IMR-90 (cell line): ENCODE results near the gene VAMP5. TPM values are rescaled to one million over a fixed set of nuclear protein-coding genes. Genes with fewer than 3 reads are reported as not detected.

Experiments
- ATAC-seq: fragments of 200-7000 bp; cut with Tn5 transposase; 2 replicates; pipeline ENCODE4 v1.9.1; 2020; ENCODE audit warnings: low read depth, mild to moderate bottlenecking, moderate library complexity
- BruUV-seq: library from RNA; stranded (reverse); fragments of 400-500 nt; replicated peaks from 2 replicates; lab custom pipeline; 2021; lab: Mats Ljungman, UMichigan
- CTCF ChIA-PET: fragments of 300-600 bp; formaldehyde crosslinking; extraction: SDS; loops from one replicate; lab custom pipeline; 2021; ENCODE audit warnings: antibody characterized with exemption; lab: Yijun Ruan, JAX
- POLR2A ChIA-PET: fragments of 300-600 bp; sonication (Branson Sonifier 250); formaldehyde crosslinking; loops from one replicate; lab custom pipeline; 2022; ENCODE audit warnings: antibody characterized with exemption; ENCODE audit not compliant: unreplicated experiment; lab: Charles Lee
- DNase-seq: peaks from one replicate; pipeline ENCODE4 v3.0.0; 2013
- H2AFZ ChIP-seq: replicated peaks from 2 replicates; pipeline ENCODE3; 2013; ENCODE audit warnings: low read length, mild to moderate bottlenecking; ENCODE audit not compliant: poor library complexity
- H2AK5ac ChIP-seq: 2 replicates; pipeline ENCODE4 v1.6.1; 2013; ENCODE audit warnings: low read depth, low read length, inconsistent platforms
- H2AK9ac ChIP-seq: replicated peaks from 2 replicates; pipeline ENCODE3; 2013; ENCODE audit warnings: mild to moderate bottlenecking, low read depth, low read length, moderate library complexity; ENCODE audit not compliant: poor library complexity
- H2BK120ac ChIP-seq: 2 replicates; pipeline ENCODE4 v1.6.1; 2013; ENCODE audit warnings: low read depth, low read length, inconsistent platforms
- H2BK15ac ChIP-seq: 3 replicates; pipeline ENCODE4 v1.6.1; 2013; ENCODE audit warnings: low read depth, low read length, inconsistent platforms
- H2BK20ac ChIP-seq: 2 replicates; pipeline ENCODE4 v1.6.1; 2013; ENCODE audit warnings: low read depth, mild to moderate bottlenecking, inconsistent platforms, low read length, moderate library complexity
- H2BK5ac ChIP-seq: 2 replicates; pipeline ENCODE4 v1.6.1; 2013; ENCODE audit warnings: mild to moderate bottlenecking, low read depth, low read length, inconsistent platforms; ENCODE audit not compliant: poor library complexity, severe bottlenecking
- H3K14ac ChIP-seq: replicated peaks from 2 replicates; pipeline ENCODE4 v1.6.1; 2013; ENCODE audit warnings: low read depth, low read length, inconsistent platforms
- H3K18ac ChIP-seq: 2 replicates; pipeline ENCODE4 v1.6.1; 2013; ENCODE audit warnings: low read depth, low read length, control low read depth
- H3K23ac ChIP-seq: 2 replicates; pipeline ENCODE4 v1.6.1; 2013; ENCODE audit warnings: low read depth, low read length, inconsistent platforms
- H3K27ac ChIP-seq: 2 replicates; pipeline ENCODE4 v1.5.1; 2013; ENCODE audit warnings: mild to moderate bottlenecking, control low read depth, low read length; ENCODE audit not compliant: insufficient read depth
- H3K27me3 ChIP-seq: 2 replicates; pipeline ENCODE4 v1.6.1; 2013; ENCODE audit warnings: low read length; ENCODE audit not compliant: control insufficient read depth, insufficient read depth
- H3K36me3 ChIP-seq: 2 replicates; pipeline ENCODE4 v1.6.1; 2013; ENCODE audit warnings: low read length, mixed read lengths; ENCODE audit not compliant: control insufficient read depth, insufficient read depth
- H3K4ac ChIP-seq: 2 replicates; pipeline ENCODE4 v1.6.1; 2013; ENCODE audit warnings: low read depth, low read length, inconsistent platforms
- H3K4me1 ChIP-seq: 2 replicates; pipeline ENCODE4 v1.6.1; 2013; ENCODE audit warnings: low read length, mixed read lengths; ENCODE audit not compliant: control insufficient read depth, insufficient read depth
- H3K4me2 ChIP-seq: 2 replicates; pipeline ENCODE4 v1.6.1; 2013; ENCODE audit warnings: low read depth, mild to moderate bottlenecking, control low read depth, low read length, moderate library complexity
- H3K4me3 ChIP-seq: 2 replicates; pipeline ENCODE4 v1.5.1; 2013; ENCODE audit warnings: low read depth, mild to moderate bottlenecking, control low read depth, low read length, moderate library complexity; ENCODE audit not compliant: insufficient read depth
- H3K56ac ChIP-seq: 2 replicates; pipeline ENCODE4 v1.6.1; 2013; ENCODE audit warnings: low read length, inconsistent platforms; ENCODE audit not compliant: insufficient read depth; ENCODE audit errors: extremely low read depth
- H3K79me1 ChIP-seq, 2 experiments: 2 replicates each; pipeline ENCODE4 v1.6.1; 2013; ENCODE audit warnings: low read length in 2 of 2, inconsistent platforms in 1 of 2, low read depth in 1 of 2
- H3K9ac ChIP-seq: 2 replicates; pipeline ENCODE4 v1.6.1; 2013; ENCODE audit warnings: low read depth, low read length, control low read depth
- H3K9me1 ChIP-seq: 2 replicates; pipeline ENCODE4 v1.6.1; 2013; ENCODE audit warnings: low read length, inconsistent platforms; ENCODE audit not compliant: insufficient read depth
- H3K9me3 ChIP-seq: 2 replicates; pipeline ENCODE4 v1.6.1; 2013; ENCODE audit warnings: low read length; ENCODE audit not compliant: control insufficient read depth, insufficient read depth
- H4K20me1 ChIP-seq: 2 replicates; pipeline ENCODE4 v1.6.1; 2013; ENCODE audit warnings: low read length, inconsistent platforms; ENCODE audit not compliant: insufficient read depth
- H4K5ac ChIP-seq: 2 replicates; pipeline ENCODE4 v1.6.1; 2013; ENCODE audit warnings: mild to moderate bottlenecking, low read depth, low read length, control low read depth
- H4K8ac ChIP-seq, 2 experiments: 2 replicates each; pipeline ENCODE4 v1.6.1; 2013; ENCODE audit warnings: low read depth in 2 of 2, low read length in 2 of 2, control low read depth in 1 of 2, inconsistent platforms in 1 of 2
- H4K91ac ChIP-seq: 2 replicates; pipeline ENCODE4 v1.6.1; 2013; ENCODE audit warnings: low read depth, low read length, inconsistent platforms; ENCODE audit not compliant: insufficient read depth
- BHLHE40 ChIP-seq: fragments of 150-350 bp; IDR thresholded peaks from 2 replicates; pipeline ENCODE4 v1.6.1; 2016; ENCODE audit warnings: mild to moderate bottlenecking, low read depth, low read length
- CEBPB ChIP-seq: IDR thresholded peaks from 2 replicates; pipeline ENCODE4 v1.6.1; 2012; ENCODE audit warnings: low read depth, low read length, improper control_type of control experiment
- CHD1 ChIP-seq: IDR thresholded peaks from 2 replicates; pipeline ENCODE4 v1.6.1; 2012; ENCODE audit warnings: low read depth, low read length, improper control_type of control experiment
- FOS ChIP-seq: fragments of 150-350 bp; IDR thresholded peaks from 2 replicates; pipeline ENCODE4 v1.6.1; 2016; ENCODE audit warnings: low read depth, low read length
- MAFK ChIP-seq: IDR thresholded peaks from 2 replicates; pipeline ENCODE4 v1.6.1; 2012; ENCODE audit warnings: low read depth, low read length, improper control_type of control experiment
- MAZ ChIP-seq: IDR thresholded peaks from 2 replicates; pipeline ENCODE4 v1.6.1; 2012; ENCODE audit warnings: low read depth, mild to moderate bottlenecking, low read length, improper control_type of control experiment, moderate library complexity, borderline replicate concordance
- MXI1 ChIP-seq: IDR thresholded peaks from 2 replicates; pipeline ENCODE4 v1.6.1; 2012; ENCODE audit warnings: low read depth, mild to moderate bottlenecking, low read length, moderate library complexity, borderline replicate concordance
- NFE2L2 ChIP-seq: fragments of 150-350 bp; IDR thresholded peaks from 2 replicates; pipeline ENCODE4 v1.6.1; 2016; ENCODE audit warnings: low read depth, mild to moderate bottlenecking, low read length
- POLR2A ChIP-seq: IDR thresholded peaks from 2 replicates; pipeline ENCODE4 v1.6.1; 2012; ENCODE audit warnings: mild to moderate bottlenecking, low read depth, low read length
- RAD21 ChIP-seq: IDR thresholded peaks from 2 replicates; pipeline ENCODE4 v1.6.1; 2012; ENCODE audit warnings: low read length, improper control_type of control experiment
- RCOR1 ChIP-seq: IDR thresholded peaks from 2 replicates; pipeline ENCODE4 v1.6.1; 2012; ENCODE audit warnings: mild to moderate bottlenecking, low read length, improper control_type of control experiment; ENCODE audit not compliant: insufficient replicate concordance
- RFX5 ChIP-seq: IDR thresholded peaks from 2 replicates; pipeline ENCODE4 v1.8.0; 2012; ENCODE audit warnings: low read depth, mild to moderate bottlenecking, low read length, moderate library complexity
- SMC3 ChIP-seq: fragments of 150-350 bp; IDR thresholded peaks from 2 replicates; pipeline ENCODE4 v1.6.1; 2016; ENCODE audit warnings: low read depth, mild to moderate bottlenecking, antibody characterized with exemption, low read length, moderate library complexity
- WGBS, 2 experiments: methylation state at CpG; one replicate each; pipeline versions ENCODE4 v1.1.5 to v1.1.7; 2013; ENCODE audit warnings: missing lambda C conversion rate in 2 of 2; ENCODE audit not compliant: insufficient read length in 1 of 2; ENCODE audit errors: extremely low coverage in 2 of 2; 5-methylcytosine and 5-hydroxymethylcytosine counted together
- dilution Hi-C: fragments of 300-500 bp; cut with HindIII; formaldehyde crosslinking; loops from one replicate; pipeline ENCODE4 v1.14.3; 2018; ENCODE audit warnings: low sequenced_read_pairs; ENCODE audit not compliant: unreplicated experiment
- in situ Hi-C: fragments of 300-500 bp; cut with MboI; formaldehyde crosslinking; loops from 3 replicates; pipeline ENCODE4 v1.14.3; 2019; ENCODE audit warnings: low sequenced_read_pairs, inconsistent platforms, mixed read lengths
- intact Hi-C: fragments of 100-400 bp; cut with micrococcal nuclease; formaldehyde crosslinking; loops from 2 replicates; pipeline ENCODE4 v1.10.0; 2022
- polyA plus RNA-seq, 3 experiments: library from polyadenylated mRNA; depleted of rRNA; stranded (reverse); fragments of >200 nt; gene quantifications; 2 replicates each; pipeline ENCODE4 v1.2.3, GENCODE V29; 2012; ENCODE audit warnings: low replicate concordance in 1 of 3
- total RNA-seq: library from RNA; depleted of rRNA; stranded (reverse); fragments of >200 nt; gene quantifications from 2 replicates; pipeline ENCODE4 v1.2.3, GENCODE V29; 2012
- TF ChIP-seq, protein P1 (sequence below): fragments of 150-350 bp; IDR thresholded peaks from 2 replicates; pipeline ENCODE4 v1.6.1; 2017; ENCODE audit warnings: mild to moderate bottlenecking, antibody characterized with exemption, low read length, low read depth
- TF ChIP-seq, protein P2 (sequence below): conservative IDR thresholded peaks from 2 replicates; pipeline ENCODE4 v1.5.1; 2012; ENCODE audit warnings: mild to moderate bottlenecking, low read depth, low read length, improper control_type of control experiment
- TF ChIP-seq, protein P3 (sequence below): fragments of 150-350 bp; IDR thresholded peaks from 2 replicates; pipeline ENCODE4 v1.6.1; 2016; ENCODE audit warnings: low read depth, mild to moderate bottlenecking, low read length, moderate library complexity, borderline replicate concordance

Gene VAMP5
- total and polyA plus RNA-seq, 2 of the 4 experiments (the other 2 are of a cell fraction): 13.8 to 103 TPM

DNA sequence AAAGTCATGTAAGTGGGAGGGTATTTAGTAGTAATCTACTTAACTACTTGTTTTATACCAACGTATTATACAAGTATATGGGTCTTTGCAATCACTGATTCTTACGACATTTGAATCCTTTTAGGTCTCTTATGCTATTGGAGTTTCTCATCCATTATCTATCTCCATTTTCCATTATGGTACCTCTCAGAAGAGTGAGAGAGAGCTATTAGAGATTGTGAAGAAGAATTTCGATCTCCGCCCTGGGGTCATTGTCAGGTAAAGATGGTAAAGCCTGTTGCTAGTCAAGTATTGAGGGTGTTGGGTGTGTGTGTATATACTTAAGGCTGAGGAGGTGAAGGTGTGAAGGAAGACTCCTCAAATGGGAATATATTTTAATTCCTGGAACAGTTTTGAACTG lies 41.5 kb upstream of the VAMP5 start:
- no peak overlapping the region for H3K18ac ChIP-seq
- BruUV-seq: no TSS peak
- H3K4me2 ChIP-seq: no peak overlapping the region
- intact Hi-C loops: no loop called here
- TF ChIP-seq CEBPB (no peak), BHLHE40 (no peak), RCOR1 (no peak), POLR2A (no peak; the same call in 1 of the 2 replicates), RFX5 (no peak), NFE2L2 (no peak), FOS (no peak), RAD21 (no peak), CHD1 (no peak), SMC3 (no peak), MAZ (no peak), MAFK (no peak), MXI1 (no peak)
- TF ChIP-seq, protein P1, sequence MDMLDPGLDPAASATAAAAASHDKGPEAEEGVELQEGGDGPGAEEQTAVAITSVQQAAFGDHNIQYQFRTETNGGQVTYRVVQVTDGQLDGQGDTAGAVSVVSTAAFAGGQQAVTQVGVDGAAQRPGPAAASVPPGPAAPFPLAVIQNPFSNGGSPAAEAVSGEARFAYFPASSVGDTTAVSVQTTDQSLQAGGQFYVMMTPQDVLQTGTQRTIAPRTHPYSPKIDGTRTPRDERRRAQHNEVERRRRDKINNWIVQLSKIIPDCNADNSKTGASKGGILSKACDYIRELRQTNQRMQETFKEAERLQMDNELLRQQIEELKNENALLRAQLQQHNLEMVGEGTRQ: no peak
- TF ChIP-seq, protein P2, sequence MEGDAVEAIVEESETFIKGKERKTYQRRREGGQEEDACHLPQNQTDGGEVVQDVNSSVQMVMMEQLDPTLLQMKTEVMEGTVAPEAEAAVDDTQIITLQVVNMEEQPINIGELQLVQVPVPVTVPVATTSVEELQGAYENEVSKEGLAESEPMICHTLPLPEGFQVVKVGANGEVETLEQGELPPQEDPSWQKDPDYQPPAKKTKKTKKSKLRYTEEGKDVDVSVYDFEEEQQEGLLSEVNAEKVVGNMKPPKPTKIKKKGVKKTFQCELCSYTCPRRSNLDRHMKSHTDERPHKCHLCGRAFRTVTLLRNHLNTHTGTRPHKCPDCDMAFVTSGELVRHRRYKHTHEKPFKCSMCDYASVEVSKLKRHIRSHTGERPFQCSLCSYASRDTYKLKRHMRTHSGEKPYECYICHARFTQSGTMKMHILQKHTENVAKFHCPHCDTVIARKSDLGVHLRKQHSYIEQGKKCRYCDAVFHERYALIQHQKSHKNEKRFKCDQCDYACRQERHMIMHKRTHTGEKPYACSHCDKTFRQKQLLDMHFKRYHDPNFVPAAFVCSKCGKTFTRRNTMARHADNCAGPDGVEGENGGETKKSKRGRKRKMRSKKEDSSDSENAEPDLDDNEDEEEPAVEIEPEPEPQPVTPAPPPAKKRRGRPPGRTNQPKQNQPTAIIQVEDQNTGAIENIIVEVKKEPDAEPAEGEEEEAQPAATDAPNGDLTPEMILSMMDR: no peak
- TF ChIP-seq, protein P3, sequence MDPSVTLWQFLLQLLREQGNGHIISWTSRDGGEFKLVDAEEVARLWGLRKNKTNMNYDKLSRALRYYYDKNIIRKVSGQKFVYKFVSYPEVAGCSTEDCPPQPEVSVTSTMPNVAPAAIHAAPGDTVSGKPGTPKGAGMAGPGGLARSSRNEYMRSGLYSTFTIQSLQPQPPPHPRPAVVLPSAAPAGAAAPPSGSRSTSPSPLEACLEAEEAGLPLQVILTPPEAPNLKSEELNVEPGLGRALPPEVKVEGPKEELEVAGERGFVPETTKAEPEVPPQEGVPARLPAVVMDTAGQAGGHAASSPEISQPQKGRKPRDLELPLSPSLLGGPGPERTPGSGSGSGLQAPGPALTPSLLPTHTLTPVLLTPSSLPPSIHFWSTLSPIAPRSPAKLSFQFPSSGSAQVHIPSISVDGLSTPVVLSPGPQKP: no peak
- DNase-seq: no peak
- H3K9ac ChIP-seq: no peak overlapping the region
- H2BK15ac ChIP-seq: no peak overlapping the region
- CTCF ChIA-PET: interaction anchor here (1.2 kb wide), 1 partner anchor 122 kb away, joined by 4 read pairs; no protein-coding TSS in a partner anchor
- H2BK120ac ChIP-seq: no peak overlapping the region
- no peak overlapping the region for H4K8ac ChIP-seq
- H3K23ac ChIP-seq: peak overlapping the region; percentile 52
- no peak overlapping the region for H2BK20ac ChIP-seq
- H3K27me3 ChIP-seq: no peaks in the 10 kb centered on the region
- no peak overlapping the region for H4K91ac ChIP-seq
- H3K9me1 ChIP-seq: 0 out of 2 replicates have a peak, but pooled peaks cover 6% of the 10 kb centered on the region
- no peaks in the 10 kb centered on the region for H3K9me3 ChIP-seq
- WGBS, 2 experiments: no CpG with 5 or more reads among the region's 4 CpGs
- dilution Hi-C loops: no loop called here
- no peak overlapping the region for H2AK5ac ChIP-seq
- H2AFZ ChIP-seq: no peak overlapping the region
- no peak overlapping the region for H2BK5ac ChIP-seq
- no peak overlapping the region for H3K56ac ChIP-seq
- H3K27ac ChIP-seq: no peak overlapping the region
- in situ Hi-C loops: no loop called here
- H4K20me1 ChIP-seq: peaks cover 76% of the 10 kb centered on the region
- H2AK9ac ChIP-seq: no peak overlapping the region
- no peak overlapping the region for H4K5ac ChIP-seq
- no peak overlapping the region for H3K4ac ChIP-seq
- peaks cover 36% of the 10 kb centered on the region for H3K36me3 ChIP-seq
- no peak overlapping the region for H3K4me3 ChIP-seq
- H3K4me1 ChIP-seq: peaks cover 4% of the 10 kb centered on the region
- peaks cover 12 to 46% of the 10 kb centered on the region in 2 experiments for H3K79me1 ChIP-seq
- H3K14ac ChIP-seq: no peak overlapping the region
- no peak for ATAC-seq
- POLR2A ChIA-PET: no interaction called here
